ENCODE data around the gene LDLRAD3. TPM values are rescaled to one million over a fixed set of nuclear protein-coding genes. Genes with fewer than 3 reads are reported as not detected.

LDLRAD3 gene
- polyA plus RNA-seq, 2 donors = 4.8 to 5.1 TPM

DNA sequence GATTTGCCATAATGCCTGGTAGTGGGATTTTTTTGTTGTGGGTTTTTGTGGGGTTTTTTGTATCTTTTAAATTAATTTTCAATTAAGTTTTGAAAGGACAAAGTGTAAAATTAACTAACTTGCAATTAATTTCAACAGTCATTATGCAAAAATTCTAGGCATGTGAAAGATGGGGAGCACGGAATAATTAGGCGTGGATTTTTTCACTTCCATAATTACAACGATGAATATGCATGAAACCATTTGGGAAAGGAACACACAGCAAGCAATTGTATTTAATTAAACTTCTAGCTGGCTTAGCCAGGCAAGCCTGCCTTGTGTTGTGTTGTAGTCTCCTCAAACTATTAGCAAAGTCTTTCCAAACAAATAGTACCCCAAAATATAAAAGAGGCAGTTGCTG is 257.5 kb downstream of the LDLRAD3 start:
- H3K27me3 ChIP-seq (ENCODE audit: control insufficient read depth in 1 of 2, insufficient read depth in 2 of 2, low read length in 2 of 2) = no peaks in the 10 kb centered on the region
- H3K4me1 ChIP-seq (ENCODE audit: control insufficient read depth in 2 of 2, insufficient read depth in 2 of 2, low read length in 1 of 2) = no peaks in the 10 kb centered on the region
- H3K27ac ChIP-seq (ENCODE audit: low read depth in 2 of 2, low read length in 1 of 2) = no peak overlapping the region
- H3K4me3 ChIP-seq (ENCODE audit: low read depth in 1 of 2, low read length in 2 of 2) = no peak overlapping the region
- 90 to 95% methylated on average over 3 of the region's 3 CpGs for WGBS, 2 donors
- H3K36me3 ChIP-seq (ENCODE audit: control insufficient read depth in 2 of 2, insufficient read depth in 2 of 2, low read length in 1 of 2) = peaks cover 0 to 5% of the 10 kb centered on the region in 2 donors
- H3K9me3 ChIP-seq (ENCODE audit: control insufficient read depth in 2 of 2, insufficient read depth in 1 of 2, low read depth in 1 of 2, low read length in 1 of 2) = no peaks in the 10 kb centered on the region

GRCh38 chr11:36205536-36205935 is 261.7 kb downstream of the LDLRAD3 start:
- Histone ChIP-seq H3K27ac (ENCODE audit: low read depth in 2 of 2, low read length in 1 of 2) (no peak overlapping the region), H3K36me3 (ENCODE audit: control insufficient read depth in 2 of 2, insufficient read depth in 2 of 2, low read length in 1 of 2) (no peaks in the 10 kb centered on the region), H3K9me3 (ENCODE audit: control insufficient read depth in 2 of 2, insufficient read depth in 1 of 2, low read depth in 1 of 2, low read length in 1 of 2) (no peaks in the 10 kb centered on the region), H3K4me1 (ENCODE audit: control insufficient read depth in 2 of 2, insufficient read depth in 2 of 2, low read length in 1 of 2) (no peaks in the 10 kb centered on the region), H3K27me3 (ENCODE audit: control insufficient read depth in 1 of 2, insufficient read depth in 2 of 2, low read length in 2 of 2) (no peaks in the 10 kb centered on the region), H3K4me3 (ENCODE audit: low read depth in 1 of 2, low read length in 2 of 2) (no peak overlapping the region)
- 92 to 96% methylated on average over 3 of the region's 3 CpGs for WGBS, 2 donors

DNA sequence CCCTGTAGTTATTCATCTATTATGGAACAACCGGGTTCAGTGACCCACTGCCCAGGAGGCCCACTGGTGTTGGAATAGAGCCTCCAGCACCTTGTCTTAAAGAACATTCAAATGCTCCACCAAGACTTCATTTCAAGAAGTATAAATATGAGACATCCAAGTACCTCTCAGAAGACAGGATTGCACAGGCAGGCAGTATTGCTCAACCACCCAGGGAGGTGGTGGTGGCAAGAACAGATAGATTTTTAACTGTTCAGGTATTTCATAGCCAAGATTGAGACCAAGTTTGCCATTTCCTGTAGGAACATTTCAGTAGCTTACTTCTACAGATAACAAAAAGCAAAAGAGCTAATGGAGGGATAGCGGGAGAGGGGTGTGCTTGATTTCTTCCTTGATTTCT is 266.7 kb downstream of the LDLRAD3 start:
- Histone ChIP-seq H3K4me1 (ENCODE audit: control insufficient read depth in 2 of 2, insufficient read depth in 2 of 2, low read length in 1 of 2) (peaks cover 0 to 11% of the 10 kb centered on the region in 2 donors), H3K9me3 (ENCODE audit: control insufficient read depth in 2 of 2, insufficient read depth in 1 of 2, low read depth in 1 of 2, low read length in 1 of 2) (no peaks in the 10 kb centered on the region), H3K36me3 (ENCODE audit: control insufficient read depth in 2 of 2, insufficient read depth in 2 of 2, low read length in 1 of 2) (no peaks in the 10 kb centered on the region), H3K27me3 (ENCODE audit: control insufficient read depth in 1 of 2, insufficient read depth in 2 of 2, low read length in 2 of 2) (no peaks in the 10 kb centered on the region), H3K4me3 (ENCODE audit: low read depth in 1 of 2, low read length in 2 of 2) (no peak overlapping the region), H3K27ac (ENCODE audit: low read depth in 2 of 2, low read length in 1 of 2) (no peak overlapping the region)
- 93 to 96% methylated on average over 2 of the region's 2 CpGs for WGBS, 2 donors

DNA sequence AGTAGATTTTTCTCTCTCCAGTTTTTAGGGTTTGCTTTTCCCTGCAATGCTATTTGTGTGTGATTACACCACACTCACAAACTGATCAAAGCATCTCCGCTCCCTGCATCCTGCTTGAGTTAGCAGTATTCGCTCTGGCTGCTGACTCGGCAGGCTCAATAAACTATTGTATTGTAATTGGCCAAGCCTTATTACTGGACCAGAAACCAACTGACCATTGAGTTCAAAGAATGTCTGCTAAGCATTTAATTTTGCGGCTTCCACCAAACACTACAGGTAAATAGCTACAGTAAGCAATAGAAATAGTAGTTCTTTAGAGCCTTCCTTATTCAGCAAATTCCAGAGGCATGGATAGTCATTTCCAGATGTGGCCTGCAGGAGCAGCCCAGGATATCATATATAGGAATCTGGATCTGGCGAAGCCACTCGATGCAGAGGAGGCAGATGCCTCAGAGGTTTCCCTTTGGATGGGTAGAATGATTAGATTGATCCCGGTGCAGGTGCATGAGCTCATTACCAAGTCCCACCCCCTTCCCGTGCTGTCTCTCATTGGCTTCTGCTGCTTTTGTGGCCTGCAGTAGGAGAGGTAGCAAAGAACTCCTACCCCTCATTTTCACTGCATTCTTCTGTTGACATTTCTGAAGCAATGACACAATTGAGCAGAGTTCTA is 268.0 kb downstream of the LDLRAD3 start:
- Histone ChIP-seq H3K36me3 (ENCODE audit: control insufficient read depth in 2 of 2, insufficient read depth in 2 of 2, low read length in 1 of 2) (no peaks in the 10 kb centered on the region), H3K9me3 (ENCODE audit: control insufficient read depth in 2 of 2, insufficient read depth in 1 of 2, low read depth in 1 of 2, low read length in 1 of 2) (no peaks in the 10 kb centered on the region), H3K27me3 (ENCODE audit: control insufficient read depth in 1 of 2, insufficient read depth in 2 of 2, low read length in 2 of 2) (no peaks in the 10 kb centered on the region), H3K4me1 (ENCODE audit: control insufficient read depth in 2 of 2, insufficient read depth in 2 of 2, low read length in 1 of 2) (peaks cover 0 to 11% of the 10 kb centered on the region in 2 donors), H3K4me3 (ENCODE audit: low read depth in 1 of 2, low read length in 2 of 2) (no peak overlapping the region), H3K27ac (ENCODE audit: low read depth in 2 of 2, low read length in 1 of 2) (no peak overlapping the region)
- WGBS, 2 donors = 83 to 88% methylated on average over 8 of the region's 8 CpGs

- 77 to 78% methylated on average over 7 of the region's 7 CpGs for WGBS, 2 donors
- H3K36me3 ChIP-seq (ENCODE audit: control insufficient read depth in 2 of 2, insufficient read depth in 2 of 2, low read length in 1 of 2) = no peaks in the 10 kb centered on the region
These were observed 268.9 kb downstream of the LDLRAD3 start for GRCh38 chr11:36212564-36213392.

DNA sequence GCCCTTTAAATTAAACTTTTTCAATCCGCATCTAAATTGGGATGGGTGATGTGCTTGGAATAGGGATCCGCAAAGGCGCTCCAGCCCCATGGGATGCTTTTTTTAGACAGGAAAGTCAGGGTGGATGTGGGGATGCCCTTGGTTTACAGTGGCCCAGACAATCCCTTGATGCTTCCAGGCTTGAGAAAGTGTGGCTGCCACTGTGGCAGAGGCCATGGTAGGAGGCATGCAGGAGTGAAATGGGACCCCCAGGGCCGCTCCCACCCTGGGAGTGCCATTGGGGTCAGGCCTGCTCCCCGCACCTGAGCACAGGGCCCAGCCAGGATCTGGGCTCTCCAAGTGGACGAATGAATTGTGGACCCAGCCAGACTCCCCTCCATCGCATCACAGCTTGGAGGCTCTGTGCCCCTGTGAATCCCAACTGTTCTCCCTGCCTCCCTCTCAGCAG is 269.6 kb downstream of the LDLRAD3 start:
- H3K9me3 ChIP-seq (ENCODE audit: control insufficient read depth in 2 of 2, insufficient read depth in 1 of 2, low read depth in 1 of 2, low read length in 1 of 2) = no peaks in the 10 kb centered on the region
- WGBS, 2 donors = 87 to 95% methylated on average over 7 of the region's 7 CpGs
- H3K36me3 ChIP-seq (ENCODE audit: control insufficient read depth in 2 of 2, insufficient read depth in 2 of 2, low read length in 1 of 2) = no peaks in the 10 kb centered on the region
- H3K27ac ChIP-seq (ENCODE audit: low read depth in 2 of 2, low read length in 1 of 2) = peak overlapping the region; percentile 56 to 77
- no peaks in the 10 kb centered on the region for H3K27me3 ChIP-seq (ENCODE audit: control insufficient read depth in 1 of 2, insufficient read depth in 2 of 2, low read length in 2 of 2)
- H3K4me3 ChIP-seq (ENCODE audit: low read depth in 1 of 2, low read length in 2 of 2) = no peak overlapping the region
- H3K4me1 ChIP-seq (ENCODE audit: control insufficient read depth in 2 of 2, insufficient read depth in 2 of 2, low read length in 1 of 2) = peaks cover 0 to 11% of the 10 kb centered on the region in 2 donors

More at GRCh38 chr11:36212564-36213392, 268.9 kb downstream of the LDLRAD3 start:
- Histone ChIP-seq H3K4me1 (ENCODE audit: control insufficient read depth in 2 of 2, insufficient read depth in 2 of 2, low read length in 1 of 2) (peaks cover 0 to 11% of the 10 kb centered on the region in 2 donors), H3K4me3 (ENCODE audit: low read depth in 1 of 2, low read length in 2 of 2) (no peak overlapping the region), H3K9me3 (ENCODE audit: control insufficient read depth in 2 of 2, insufficient read depth in 1 of 2, low read depth in 1 of 2, low read length in 1 of 2) (no peaks in the 10 kb centered on the region), H3K27ac (ENCODE audit: low read depth in 2 of 2, low read length in 1 of 2) (no peak overlapping the region), H3K27me3 (ENCODE audit: control insufficient read depth in 1 of 2, insufficient read depth in 2 of 2, low read length in 2 of 2) (no peaks in the 10 kb centered on the region)

DNA sequence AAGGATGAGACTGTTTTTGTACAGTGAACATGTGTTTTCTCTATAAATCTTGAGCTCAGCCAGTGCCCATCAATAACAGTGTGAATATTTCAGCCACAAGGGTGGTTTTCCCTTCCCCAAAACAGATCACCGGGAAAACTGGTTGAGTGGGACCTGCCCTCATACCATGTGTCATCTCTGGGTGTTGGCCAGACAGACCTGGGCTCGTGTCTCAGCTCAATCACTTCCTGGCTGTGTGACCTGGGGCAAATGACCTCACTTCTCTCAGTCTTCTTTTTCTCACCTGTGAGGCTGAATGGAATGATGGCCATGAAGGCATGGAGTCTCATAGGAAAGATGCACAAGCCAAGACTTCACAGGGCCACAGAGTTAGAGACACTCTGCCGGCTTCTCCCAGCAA is 270.6 kb downstream of the LDLRAD3 start:
- peaks cover 0 to 11% of the 10 kb centered on the region in 2 donors for H3K4me1 ChIP-seq (ENCODE audit: control insufficient read depth in 2 of 2, insufficient read depth in 2 of 2, low read length in 1 of 2)
- WGBS, 2 donors = 50 to 61% methylated on average over 3 of the region's 3 CpGs
- no peaks in the 10 kb centered on the region for H3K9me3 ChIP-seq (ENCODE audit: control insufficient read depth in 2 of 2, insufficient read depth in 1 of 2, low read depth in 1 of 2, low read length in 1 of 2)
- no peak overlapping the region for H3K4me3 ChIP-seq (ENCODE audit: low read depth in 1 of 2, low read length in 2 of 2)
- H3K36me3 ChIP-seq (ENCODE audit: control insufficient read depth in 2 of 2, insufficient read depth in 2 of 2, low read length in 1 of 2) = no peaks in the 10 kb centered on the region
- no peaks in the 10 kb centered on the region for H3K27me3 ChIP-seq (ENCODE audit: control insufficient read depth in 1 of 2, insufficient read depth in 2 of 2, low read length in 2 of 2)
- peak overlapping the region in 1 of 2 donors; percentile 80 for H3K27ac ChIP-seq (ENCODE audit: low read depth in 2 of 2, low read length in 1 of 2)

DNA sequence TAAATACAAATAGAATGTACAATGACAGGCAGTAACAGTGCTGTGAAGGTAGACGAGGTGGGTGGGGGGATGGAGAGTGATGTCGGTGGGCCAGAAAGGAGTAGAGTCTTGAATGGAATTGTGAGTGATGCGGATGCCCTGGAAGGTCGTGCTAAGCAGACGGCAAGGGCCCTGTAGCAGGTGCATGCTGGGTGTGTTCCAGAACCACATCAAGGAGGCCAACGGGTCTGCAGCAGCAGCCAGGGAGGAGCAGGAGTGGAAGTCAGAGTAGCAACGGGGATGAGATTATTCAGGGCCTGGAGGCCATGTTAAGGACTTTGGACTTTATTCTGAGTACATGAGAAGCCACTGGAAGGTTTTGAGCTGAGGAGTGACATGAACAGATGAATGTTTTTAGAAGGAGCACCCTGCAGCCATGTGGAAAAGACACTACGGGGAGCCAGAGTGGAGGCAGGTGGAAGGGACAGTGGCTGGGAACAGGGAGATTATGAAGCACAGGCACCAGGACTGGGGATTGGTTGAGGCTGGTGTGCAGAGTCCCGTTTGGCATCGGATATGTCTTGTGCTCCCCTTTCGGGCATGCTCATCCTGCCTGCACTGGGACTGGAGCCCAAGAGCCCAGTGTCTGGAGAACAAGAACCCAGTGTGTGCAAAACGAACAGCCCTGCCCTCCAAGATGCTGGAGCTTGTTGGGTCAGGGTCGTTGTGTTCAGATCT is 271.3 kb downstream of the LDLRAD3 start:
- H3K27ac ChIP-seq (ENCODE audit: low read depth in 2 of 2, low read length in 1 of 2) = peak overlapping the region in 1 of 2 donors; percentile 66
- WGBS, 2 donors = 76 to 79% methylated on average over 13 of the region's 13 CpGs
- H3K27me3 ChIP-seq (ENCODE audit: control insufficient read depth in 1 of 2, insufficient read depth in 2 of 2, low read length in 2 of 2) = no peaks in the 10 kb centered on the region
- H3K4me3 ChIP-seq (ENCODE audit: low read depth in 1 of 2, low read length in 2 of 2) = no peak overlapping the region
- no peaks in the 10 kb centered on the region for H3K36me3 ChIP-seq (ENCODE audit: control insufficient read depth in 2 of 2, insufficient read depth in 2 of 2, low read length in 1 of 2)
- H3K9me3 ChIP-seq (ENCODE audit: control insufficient read depth in 2 of 2, insufficient read depth in 1 of 2, low read depth in 1 of 2, low read length in 1 of 2) = no peaks in the 10 kb centered on the region
- H3K4me1 ChIP-seq (ENCODE audit: control insufficient read depth in 2 of 2, insufficient read depth in 2 of 2, low read length in 1 of 2) = peaks cover 0 to 11% of the 10 kb centered on the region in 2 donors

GRCh38 chr11:36215693-36216060 is 271.8 kb downstream of the LDLRAD3 start:
- 91% methylated on average over 7 of the region's 7 CpGs for WGBS, 2 donors
- Histone ChIP-seq H3K27ac (ENCODE audit: low read depth in 2 of 2, low read length in 1 of 2) (no peak overlapping the region), H3K4me3 (ENCODE audit: low read depth in 1 of 2, low read length in 2 of 2) (no peak overlapping the region), H3K9me3 (ENCODE audit: control insufficient read depth in 2 of 2, insufficient read depth in 1 of 2, low read depth in 1 of 2, low read length in 1 of 2) (no peaks in the 10 kb centered on the region), H3K4me1 (ENCODE audit: control insufficient read depth in 2 of 2, insufficient read depth in 2 of 2, low read length in 1 of 2) (peaks cover 0 to 11% of the 10 kb centered on the region in 2 donors), H3K36me3 (ENCODE audit: control insufficient read depth in 2 of 2, insufficient read depth in 2 of 2, low read length in 1 of 2) (no peaks in the 10 kb centered on the region), H3K27me3 (ENCODE audit: control insufficient read depth in 1 of 2, insufficient read depth in 2 of 2, low read length in 2 of 2) (no peaks in the 10 kb centered on the region)
